Measurements from ENCODE around the gene BRSK2.

BRSK2 gene

GRCh38 chr11:1389103-1389931, 417 bp upstream of the BRSK2 start:
- Histone ChIP-seq H3K9me3 (ENCODE audit: low read length) (no peaks in the 10 kb centered on the region), H3K4me3 (ENCODE audit: low read length) (peak overlapping the region; percentile 67), H3K36me3 (ENCODE audit: insufficient read depth, low read length) (peaks cover 6% of the 10 kb centered on the region), H2AFZ (ENCODE audit: low read depth, low read length) (peak overlapping the region; percentile 87), H3K4me1 (ENCODE audit: insufficient read depth, low read length) (peaks cover 27% of the 10 kb centered on the region), H3K27me3 (ENCODE audit: insufficient read depth, low read length) (no peaks in the 10 kb centered on the region)

GRCh38 chr11:1390569-1391164, 933 bp downstream of the BRSK2 start:
- no peaks in the 10 kb centered on the region for H3K27me3 ChIP-seq (ENCODE audit: insufficient read depth, low read length)
- H3K36me3 ChIP-seq (ENCODE audit: insufficient read depth, low read length), result peaks cover 11% of the 10 kb centered on the region
- H3K4me3 ChIP-seq (ENCODE audit: low read length), result peak overlapping the region; percentile 79

GRCh38 chr11:1391165-1392075, 1.7 kb downstream of the BRSK2 start:
- no peaks in the 10 kb centered on the region for H3K9me3 ChIP-seq (ENCODE audit: low read length)
- peak overlapping the region; percentile 79 for H3K4me3 ChIP-seq (ENCODE audit: low read length)
- H3K4me1 ChIP-seq (ENCODE audit: insufficient read depth, low read length), result peaks cover 27% of the 10 kb centered on the region
- no peaks in the 10 kb centered on the region for H3K27me3 ChIP-seq (ENCODE audit: insufficient read depth, low read length)
- H2AFZ ChIP-seq (ENCODE audit: low read depth, low read length), result no peak overlapping the region
- peaks cover 13% of the 10 kb centered on the region for H3K36me3 ChIP-seq (ENCODE audit: insufficient read depth, low read length)

More at GRCh38 chr11:1390569-1391164, 933 bp downstream of the BRSK2 start:
- Histone ChIP-seq H3K9me3 (ENCODE audit: low read length) (no peaks in the 10 kb centered on the region), H2AFZ (ENCODE audit: low read depth, low read length) (no peak overlapping the region), H3K4me1 (ENCODE audit: insufficient read depth, low read length) (peaks cover 27% of the 10 kb centered on the region)

- no peaks in the 10 kb centered on the region for H3K9me3 ChIP-seq (ENCODE audit: low read length)
- H3K4me3 ChIP-seq (ENCODE audit: low read length), result no peak overlapping the region
- peaks cover 13% of the 10 kb centered on the region for H3K36me3 ChIP-seq (ENCODE audit: insufficient read depth, low read length)
- H3K4me1 ChIP-seq (ENCODE audit: insufficient read depth, low read length), result peaks cover 27% of the 10 kb centered on the region
- H2AFZ ChIP-seq (ENCODE audit: low read depth, low read length), result no peak overlapping the region
- no peaks in the 10 kb centered on the region for H3K27me3 ChIP-seq (ENCODE audit: insufficient read depth, low read length)
Observed at GRCh38 chr11:1392111-1392510, 2.4 kb downstream of the BRSK2 start.

GRCh38 chr11:1392561-1392960, 2.8 kb downstream of the BRSK2 start:
- H3K9me3 ChIP-seq (ENCODE audit: low read length), result no peaks in the 10 kb centered on the region
- no peak overlapping the region for H3K4me3 ChIP-seq (ENCODE audit: low read length)
- no peak overlapping the region for H2AFZ ChIP-seq (ENCODE audit: low read depth, low read length)
- no peaks in the 10 kb centered on the region for H3K27me3 ChIP-seq (ENCODE audit: insufficient read depth, low read length)
- peaks cover 27% of the 10 kb centered on the region for H3K4me1 ChIP-seq (ENCODE audit: insufficient read depth, low read length)
- H3K36me3 ChIP-seq (ENCODE audit: insufficient read depth, low read length), result peaks cover 13% of the 10 kb centered on the region

GRCh38 chr11:1393038-1393710, 3.4 kb downstream of the BRSK2 start:
- Histone ChIP-seq H3K36me3 (ENCODE audit: insufficient read depth, low read length) (peaks cover 13% of the 10 kb centered on the region), H3K9me3 (ENCODE audit: low read length) (no peaks in the 10 kb centered on the region), H3K27me3 (ENCODE audit: insufficient read depth, low read length) (no peaks in the 10 kb centered on the region), H2AFZ (ENCODE audit: low read depth, low read length) (no peak overlapping the region), H3K4me1 (ENCODE audit: insufficient read depth, low read length) (peaks cover 22% of the 10 kb centered on the region), H3K4me3 (ENCODE audit: low read length) (no peak overlapping the region)

- H3K36me3 ChIP-seq (ENCODE audit: insufficient read depth, low read length), result peaks cover 13% of the 10 kb centered on the region
- H2AFZ ChIP-seq (ENCODE audit: low read depth, low read length), result no peak overlapping the region
- H3K27me3 ChIP-seq (ENCODE audit: insufficient read depth, low read length), result no peaks in the 10 kb centered on the region
- H3K4me1 ChIP-seq (ENCODE audit: insufficient read depth, low read length), result peaks cover 10% of the 10 kb centered on the region
- no peaks in the 10 kb centered on the region for H3K9me3 ChIP-seq (ENCODE audit: low read length)
- no peak overlapping the region for H3K4me3 ChIP-seq (ENCODE audit: low read length)
Observed at GRCh38 chr11:1394936-1395772, 5.4 kb downstream of the BRSK2 start.

GRCh38 chr11:1395773-1396374, 6.1 kb downstream of the BRSK2 start:
- peaks cover 13% of the 10 kb centered on the region for H3K36me3 ChIP-seq (ENCODE audit: insufficient read depth, low read length)
- no peak overlapping the region for H2AFZ ChIP-seq (ENCODE audit: low read depth, low read length)
- no peaks in the 10 kb centered on the region for H3K27me3 ChIP-seq (ENCODE audit: insufficient read depth, low read length)
- H3K4me3 ChIP-seq (ENCODE audit: low read length), result no peak overlapping the region
- no peaks in the 10 kb centered on the region for H3K9me3 ChIP-seq (ENCODE audit: low read length)
- peaks cover 10% of the 10 kb centered on the region for H3K4me1 ChIP-seq (ENCODE audit: insufficient read depth, low read length)

- Histone ChIP-seq H2AFZ (ENCODE audit: low read depth, low read length) (no peak overlapping the region), H3K4me3 (ENCODE audit: low read length) (no peak overlapping the region), H3K27me3 (ENCODE audit: insufficient read depth, low read length) (no peaks in the 10 kb centered on the region), H3K4me1 (ENCODE audit: insufficient read depth, low read length) (peaks cover 8% of the 10 kb centered on the region), H3K9me3 (ENCODE audit: low read length) (no peaks in the 10 kb centered on the region), H3K36me3 (ENCODE audit: insufficient read depth, low read length) (peaks cover 13% of the 10 kb centered on the region)
Observed at GRCh38 chr11:1396375-1396841, 6.7 kb downstream of the BRSK2 start.

GRCh38 chr11:1397146-1397861, 7.6 kb downstream of the BRSK2 start:
- H3K36me3 ChIP-seq (ENCODE audit: insufficient read depth, low read length), result peaks cover 11% of the 10 kb centered on the region

GRCh38 chr11:1397862-1398527, 8.3 kb downstream of the BRSK2 start:
- Histone ChIP-seq H3K4me3 (ENCODE audit: low read length) (no peak overlapping the region), H3K9me3 (ENCODE audit: low read length) (no peaks in the 10 kb centered on the region), H2AFZ (ENCODE audit: low read depth, low read length) (no peak overlapping the region), H3K4me1 (ENCODE audit: insufficient read depth, low read length) (peaks cover 6% of the 10 kb centered on the region), H3K27me3 (ENCODE audit: insufficient read depth, low read length) (no peaks in the 10 kb centered on the region), H3K36me3 (ENCODE audit: insufficient read depth, low read length) (peaks cover 7% of the 10 kb centered on the region)

More at GRCh38 chr11:1397146-1397861, 7.6 kb downstream of the BRSK2 start:
- Histone ChIP-seq H3K4me3 (ENCODE audit: low read length) (no peak overlapping the region), H3K4me1 (ENCODE audit: insufficient read depth, low read length) (peaks cover 2% of the 10 kb centered on the region), H3K9me3 (ENCODE audit: low read length) (no peaks in the 10 kb centered on the region), H2AFZ (ENCODE audit: low read depth, low read length) (no peak overlapping the region), H3K27me3 (ENCODE audit: insufficient read depth, low read length) (no peaks in the 10 kb centered on the region)

Measured in neuron (in vitro differentiated cells).